Left lung (tissue), 10 donors: ENCODE results near the gene ERI3. TPM values are rescaled to one million over a fixed set of nuclear protein-coding genes. Genes with fewer than 3 reads are reported as not detected.
A peak's percentile ranks its signal among the peaks of the same experiment; 100 is the strongest.

ENCODE experiments used
- ATAC-seq: fragments of 200-7000 bp; cut with Tn5 transposase; one replicate; pipeline ENCODE4 v1.9.1; 2020; ENCODE audit warnings: moderate library complexity
- DNase-seq, 4 donors: peaks; one replicate each; pipeline ENCODE4 v3.0.0-alpha.2; 2013 to 2020
- H3K27ac ChIP-seq, 2 donors: fragments of 200-600 bp; sonication (generic) in 1 of 2; one replicate each; pipeline versions ENCODE4 v1.5.0 to v1.8.0; 2020 to 2021
- H3K27me3 ChIP-seq, 2 donors: fragments of 200-600 bp; sonication (generic) in 1 of 2; one replicate each; pipeline versions ENCODE4 v1.5.0 to v1.8.0; 2020 to 2021
- H3K36me3 ChIP-seq, 2 donors: fragments of 200-600 bp; sonication (generic) in 1 of 2; one replicate each; pipeline versions ENCODE4 v1.5.0 to v1.8.0; 2020 to 2021
- H3K4me1 ChIP-seq, 2 donors: fragments of 200-600 bp; one replicate each; pipeline ENCODE4 v1.8.0; 2021
- H3K4me3 ChIP-seq, 2 donors: fragments of 200-600 bp; sonication (generic) in 1 of 2; one replicate each; pipeline versions ENCODE4 v1.5.0 to v1.8.0; 2020 to 2021; ENCODE audit warnings: mild to moderate bottlenecking in 1 of 2
- H3K9me3 ChIP-seq, 2 donors: fragments of 200-600 bp; sonication (generic) in 1 of 2; one replicate each; pipeline versions ENCODE4 v1.5.0 to v1.8.0; 2020 to 2021
- intact Hi-C, 2 donors: fragments of 100-400 bp; cut with DNase I; formaldehyde crosslinking; loops; one replicate each; pipeline versions ENCODE4 v1.11.2 to v1.14.2; 2022
- polyA plus RNA-seq, 6 donors: library from polyadenylated mRNA; unstranded; fragments of 120-200 nt; gene quantifications; one replicate each; pipeline ENCODE4 v1.2.1, GENCODE V29; 2013; ENCODE audit not compliant: insufficient read length in 6 of 6
- total RNA-seq, 2 donors: library from RNA; stranded (reverse); fragmentation: NEBNext Ultra II Directional; extraction: Animal tissue kit (Norgen Biotek cat#: 25700); gene quantifications; one replicate each; pipeline ENCODE4 v1.2.1, GENCODE V29; 2021
- TF ChIP-seq, protein P1 (sequence below), 2 donors: fragments of 200-600 bp; sonication (generic) in 1 of 2; IDR thresholded peaks; one replicate each; pipeline versions ENCODE4 v1.5.0 to v1.8.0; 2021; ENCODE audit warnings: antibody characterized with exemption in 2 of 2
- donor health status: DM: no; HTN: yes; CAD: no.
- donor health status: DM: no; HTN: no; CAD: no.

Gene ERI3
- total and polyA plus RNA-seq, 8 donors = 44.5 to 70.7 (median 65.3) TPM

GRCh38 chr1:44276901-44277300, 78.2 kb downstream of the ERI3 start:
- ATAC-seq = no peak
- H3K27me3 ChIP-seq = no peaks in the 10 kb centered on the region

DNA sequence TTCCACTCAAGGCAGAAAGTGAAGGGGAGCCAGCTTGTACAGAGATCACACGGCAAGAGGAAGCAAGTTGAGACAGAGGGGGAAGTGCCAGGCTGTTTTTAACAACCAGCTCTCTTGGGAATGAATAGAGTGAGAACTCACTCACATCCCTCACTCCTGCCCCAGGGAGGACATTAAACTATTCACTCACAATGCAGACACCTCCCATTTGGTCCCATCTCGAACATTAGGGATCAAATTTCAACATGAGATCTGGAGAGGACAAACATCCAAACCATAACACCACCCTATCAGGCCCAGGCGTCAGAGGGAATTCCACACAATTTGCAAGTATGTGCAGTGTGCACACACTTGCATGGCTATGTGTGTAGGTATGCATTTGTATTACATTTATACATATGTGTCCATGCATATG, 79.1 kb downstream of the ERI3 start:
- peak; percentile 36 for ATAC-seq
- no peaks in the 10 kb centered on the region for H3K27me3 ChIP-seq
- no peaks in the 10 kb centered on the region for H3K36me3 ChIP-seq
- H3K27ac ChIP-seq = no peak overlapping the region
- no peak for DNase-seq
- intact Hi-C loops = no loop called here
- H3K4me1 ChIP-seq = peaks cover 0 to 19% of the 10 kb centered on the region in 2 donors
- no peaks in the 10 kb centered on the region for H3K9me3 ChIP-seq
- H3K4me3 ChIP-seq = no peak overlapping the region
- TF ChIP-seq, protein P1, sequence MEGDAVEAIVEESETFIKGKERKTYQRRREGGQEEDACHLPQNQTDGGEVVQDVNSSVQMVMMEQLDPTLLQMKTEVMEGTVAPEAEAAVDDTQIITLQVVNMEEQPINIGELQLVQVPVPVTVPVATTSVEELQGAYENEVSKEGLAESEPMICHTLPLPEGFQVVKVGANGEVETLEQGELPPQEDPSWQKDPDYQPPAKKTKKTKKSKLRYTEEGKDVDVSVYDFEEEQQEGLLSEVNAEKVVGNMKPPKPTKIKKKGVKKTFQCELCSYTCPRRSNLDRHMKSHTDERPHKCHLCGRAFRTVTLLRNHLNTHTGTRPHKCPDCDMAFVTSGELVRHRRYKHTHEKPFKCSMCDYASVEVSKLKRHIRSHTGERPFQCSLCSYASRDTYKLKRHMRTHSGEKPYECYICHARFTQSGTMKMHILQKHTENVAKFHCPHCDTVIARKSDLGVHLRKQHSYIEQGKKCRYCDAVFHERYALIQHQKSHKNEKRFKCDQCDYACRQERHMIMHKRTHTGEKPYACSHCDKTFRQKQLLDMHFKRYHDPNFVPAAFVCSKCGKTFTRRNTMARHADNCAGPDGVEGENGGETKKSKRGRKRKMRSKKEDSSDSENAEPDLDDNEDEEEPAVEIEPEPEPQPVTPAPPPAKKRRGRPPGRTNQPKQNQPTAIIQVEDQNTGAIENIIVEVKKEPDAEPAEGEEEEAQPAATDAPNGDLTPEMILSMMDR (IDR thresholded peaks at IDR 0.05) = no peak

More at GRCh38 chr1:44276901-44277300, 78.2 kb downstream of the ERI3 start:
- H3K4me1 ChIP-seq = peaks cover 0 to 20% of the 10 kb centered on the region in 2 donors
- intact Hi-C loops = no loop called here
- no peak overlapping the region for H3K27ac ChIP-seq
- H3K36me3 ChIP-seq = no peaks in the 10 kb centered on the region
- TF ChIP-seq, protein P1 (IDR thresholded peaks at IDR 0.05) = no peak
- DNase-seq = no peak
- H3K4me3 ChIP-seq = no peak overlapping the region
- no peaks in the 10 kb centered on the region for H3K9me3 ChIP-seq

- no peaks in the 10 kb centered on the region for H3K9me3 ChIP-seq
- H3K4me1 ChIP-seq = peaks cover 0 to 19% of the 10 kb centered on the region in 2 donors
- no peaks in the 10 kb centered on the region for H3K27me3 ChIP-seq
- H3K27ac ChIP-seq = no peak overlapping the region
- no peak overlapping the region for H3K4me3 ChIP-seq
- no peaks in the 10 kb centered on the region for H3K36me3 ChIP-seq
- TF ChIP-seq, protein P1 (IDR thresholded peaks at IDR 0.05) = no peak
- no peak for ATAC-seq
- intact Hi-C loops = no loop called here
- DNase-seq = no peak
Observed at GRCh38 chr1:44275296-44275962, 79.6 kb downstream of the ERI3 start.

DNA sequence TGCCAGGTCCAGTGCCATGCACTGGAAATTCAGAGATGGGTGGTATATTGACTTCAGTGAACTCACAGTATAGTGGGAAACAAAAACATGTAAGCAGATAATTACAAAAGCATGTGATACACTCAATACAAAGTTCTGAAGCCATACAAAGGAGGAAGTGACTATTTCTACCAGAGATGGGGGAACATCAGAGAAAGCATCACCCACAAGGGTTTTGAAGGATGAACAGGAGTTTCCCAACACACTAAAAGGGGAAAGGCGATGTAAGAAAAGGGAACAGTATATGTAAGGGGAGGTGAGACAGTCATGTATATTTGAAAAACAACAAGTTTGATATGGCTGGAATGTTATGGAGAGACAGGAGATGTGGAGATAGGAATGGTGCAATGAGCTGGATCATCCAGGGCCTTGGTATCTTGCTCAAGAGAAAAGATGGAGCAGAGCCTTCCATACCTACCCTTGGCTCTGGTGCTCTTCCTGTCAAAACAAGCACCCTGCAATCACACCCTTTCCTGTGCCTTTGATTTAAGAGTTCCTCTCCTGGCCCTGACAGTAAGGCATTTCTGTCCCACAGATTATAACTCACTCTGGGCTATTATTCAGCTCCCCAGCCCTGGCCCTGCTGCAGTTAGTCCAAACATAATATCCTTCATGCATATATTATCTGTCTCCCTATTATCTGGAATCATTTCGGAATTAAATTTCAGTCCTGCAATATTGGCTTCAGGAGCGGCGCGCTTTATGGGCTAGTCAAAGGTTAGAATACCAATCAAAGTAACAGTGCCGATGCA, 81.3 kb downstream of the ERI3 start:
- ATAC-seq = no peak
- H3K27ac ChIP-seq = no peak overlapping the region

DNA sequence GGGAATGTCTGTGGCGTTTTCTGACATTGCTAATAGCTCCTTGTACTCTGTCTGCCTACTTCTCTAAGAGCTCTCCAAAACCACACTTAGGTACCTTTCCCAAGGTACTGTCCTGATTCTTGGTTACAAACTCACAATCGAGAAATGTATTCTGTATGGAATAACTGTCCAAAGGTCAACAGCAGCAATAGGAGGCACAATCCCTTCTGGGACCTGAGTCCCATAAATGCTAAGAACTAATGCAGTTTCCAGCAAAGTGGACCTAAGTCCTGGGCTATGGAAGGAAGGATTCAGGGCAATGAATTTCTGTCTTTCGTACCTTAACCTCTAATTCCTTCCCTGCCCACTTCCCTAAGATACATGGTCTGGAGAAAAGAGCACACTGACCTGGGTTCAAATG, 82.1 kb downstream of the ERI3 start:
- TF ChIP-seq, protein P1 (IDR thresholded peaks at IDR 0.05) = no peak
- intact Hi-C loops = no loop called here
- Histone ChIP-seq H3K4me1 (peaks cover 0 to 19% of the 10 kb centered on the region in 2 donors), H3K36me3 (no peaks in the 10 kb centered on the region), H3K4me3 (no peak overlapping the region), H3K27me3 (no peaks in the 10 kb centered on the region), H3K27ac (no peak overlapping the region), H3K9me3 (no peaks in the 10 kb centered on the region)
- ATAC-seq = peak; percentile 69
- no peak for DNase-seq

More for the DNA sequence above, 81.3 kb downstream of the ERI3 start:
- Histone ChIP-seq H3K36me3 (no peaks in the 10 kb centered on the region), H3K4me3 (no peak overlapping the region), H3K27me3 (no peaks in the 10 kb centered on the region), H3K9me3 (no peaks in the 10 kb centered on the region), H3K4me1 (peaks cover 0 to 19% of the 10 kb centered on the region in 2 donors)
- intact Hi-C loops = no loop called here
- no peak for DNase-seq
- TF ChIP-seq, protein P1 (IDR thresholded peaks at IDR 0.05) = no peak
